HepG2 (cell line): ENCODE data around the gene ZBTB34. TPM values are rescaled to one million over a fixed set of nuclear protein-coding genes. Genes with fewer than 3 reads are reported as not detected.

Experiments
- AHR ChIP-seq: IDR thresholded peaks from 2 replicates; pipeline ENCODE4 v1.6.1; 2018; ENCODE audit warnings: missing genetic modification reagents, missing compliant biosample characterization
- ARNT2 ChIP-seq: sonication (generic); formaldehyde crosslinking; IDR thresholded peaks from 2 replicates; pipeline ENCODE4 v1.8.0; 2022; ENCODE audit warnings: mild to moderate bottlenecking, low read depth, missing genetic modification reagents, moderate library complexity
- BATF2 ChIP-seq: sonication (generic); formaldehyde crosslinking; IDR thresholded peaks from 2 replicates; pipeline ENCODE4 v1.8.0; 2022; ENCODE audit warnings: mild to moderate bottlenecking, missing genetic modification reagents, moderate library complexity
- CREB3 ChIP-seq: sonication (generic); formaldehyde crosslinking; IDR thresholded peaks from 2 replicates; pipeline ENCODE4 v1.5.0; 2020; ENCODE audit warnings: missing genetic modification reagents
- EED ChIP-seq: sonication (generic); formaldehyde crosslinking; IDR thresholded peaks from 2 replicates; pipeline ENCODE4 v1.5.0; 2020; ENCODE audit warnings: mild to moderate bottlenecking, missing genetic modification reagents
- HOXA9 ChIP-seq: sonication (generic); formaldehyde crosslinking; IDR thresholded peaks from 2 replicates; pipeline ENCODE4 v1.8.1; 2022; ENCODE audit warnings: missing genetic modification reagents, mild to moderate bottlenecking, moderate library complexity, borderline replicate concordance
- JARID2 ChIP-seq: sonication (generic); formaldehyde crosslinking; IDR thresholded peaks from 2 replicates; pipeline ENCODE4 v1.8.1; 2023; ENCODE audit warnings: missing genetic modification reagents, inconsistent platforms; ENCODE audit not compliant: insufficient replicate concordance
- KDM6A ChIP-seq: IDR thresholded peaks from 2 replicates; pipeline ENCODE4 v1.6.1; 2016; ENCODE audit warnings: low read depth
- MLX ChIP-seq: IDR thresholded peaks from 2 replicates; pipeline ENCODE4 v1.6.1; 2016
- MNT ChIP-seq: fragments of 450-650 bp; IDR thresholded peaks from 2 replicates; pipeline ENCODE4 v1.6.1; 2016
- NFAT5 ChIP-seq: sonication (generic); formaldehyde crosslinking; IDR thresholded peaks from 2 replicates; pipeline ENCODE4 v1.4.0; 2020; ENCODE audit warnings: missing genetic modification reagents
- PAF1 ChIP-seq: IDR thresholded peaks from 2 replicates; pipeline ENCODE4 v1.6.1; 2016; ENCODE audit warnings: missing genetic modification reagents, missing compliant biosample characterization
- SRY ChIP-seq: sonication (generic); formaldehyde crosslinking; IDR thresholded peaks from 2 replicates; pipeline ENCODE4 v1.8.0; 2022; ENCODE audit warnings: mild to moderate bottlenecking, missing genetic modification reagents
- TBP ChIP-seq: sonication (generic); formaldehyde crosslinking; IDR thresholded peaks from 2 replicates; pipeline ENCODE4 v1.5.0; 2020; ENCODE audit warnings: missing genetic modification reagents
- ZKSCAN1 ChIP-seq: fragments of 150-350 bp; IDR thresholded peaks from 2 replicates; pipeline ENCODE4 v1.6.1; 2014; ENCODE audit warnings: low read length
- ZNF225 ChIP-seq: sonication (generic); formaldehyde crosslinking; IDR thresholded peaks from 2 replicates; pipeline ENCODE4 v1.4.0; 2020; ENCODE audit warnings: mild to moderate bottlenecking, missing genetic modification reagents
- ZNF367 ChIP-seq: sonication (generic); formaldehyde crosslinking; IDR thresholded peaks from 2 replicates; pipeline ENCODE4 v1.4.0; 2020; ENCODE audit warnings: missing genetic modification reagents, borderline replicate concordance
- ZNF614 ChIP-seq: IDR thresholded peaks from 2 replicates; pipeline ENCODE4 v1.6.1; 2018; ENCODE audit warnings: missing biosample characterization, missing genetic modification reagents, inconsistent platforms, borderline replicate concordance
- ZNF703 ChIP-seq: sonication (generic); formaldehyde crosslinking; IDR thresholded peaks from 2 replicates; pipeline ENCODE4 v1.5.1; 2020; ENCODE audit warnings: missing genetic modification reagents, mild to moderate bottlenecking, moderate library complexity, borderline replicate concordance
- ZNF75D ChIP-seq: sonication (generic); formaldehyde crosslinking; IDR thresholded peaks from 2 replicates; pipeline ENCODE4 v1.8.1; 2023; ENCODE audit warnings: missing genetic modification reagents, mild to moderate bottlenecking, borderline replicate concordance
- ZNF883 ChIP-seq: sonication (generic); formaldehyde crosslinking; IDR thresholded peaks from 2 replicates; pipeline ENCODE4 v1.5.1; 2020; ENCODE audit warnings: mild to moderate bottlenecking, missing genetic modification reagents; ENCODE audit errors: not compliant biosample characterization
- ZNF891 ChIP-seq: sonication (generic); formaldehyde crosslinking; IDR thresholded peaks from 2 replicates; pipeline ENCODE4 v1.5.0; 2020; ENCODE audit warnings: mild to moderate bottlenecking, missing genetic modification reagents
- polyA plus RNA-seq, 8 experiments: library from polyadenylated mRNA; depleted of rRNA in 3 of 8; stranded (reverse) in 7 of 8; unstranded in 1 of 8; fragments of >200 nt; fragmentation: Illumina TruSeq in 4 of 8; extraction: Trizol in 4 of 8; gene quantifications; 2 replicates each; pipeline versions ENCODE4 v1.2.1 to v1.2.3, GENCODE V29; 2011 to 2016; ENCODE audit warnings: low read depth in 4 of 8, missing spikeins in 1 of 8, mixed read lengths in 1 of 8; ENCODE audit not compliant: insufficient read depth in 1 of 8
- total RNA-seq, 5 experiments: library from RNA; depleted of rRNA; stranded (reverse); fragments of >200 nt; fragmentation: Illumina TruSeq; extraction: Trizol; gene quantifications; 2 replicates each; pipeline ENCODE4 v1.2.3, GENCODE V29; 2016; ENCODE audit warnings: low read depth in 1 of 5

Gene ZBTB34
- total and polyA plus RNA-seq, 2 of the 13 experiments (the other 11 are each of a cell fraction or from before 2014, with no cell fraction given): 5.9 to 8.7 TPM

GRCh38 chr9:126914458-126915280 lies 54.2 kb downstream of the ZBTB34 start, which contains the start of gene RALGPS1 (continued):
- no peak for TF ChIP-seq NFAT5 (CRISPR knock-in tag)
- no peak for TF ChIP-seq PAF1 (CRISPR knock-in tag)
- no peak for TF ChIP-seq TBP (CRISPR knock-in tag)
- TF ChIP-seq ZNF225: no peak
- no peak for TF ChIP-seq ZNF614 (CRISPR knock-in tag)
- no peak for TF ChIP-seq ARNT2 (CRISPR knock-in tag)
- TF ChIP-seq ZKSCAN1: no peak
- TF ChIP-seq EED (CRISPR knock-in tag): no peak
- no peak for TF ChIP-seq CREB3 (CRISPR knock-in tag)
- no peak for TF ChIP-seq JARID2 (CRISPR knock-in tag)
- no peak for TF ChIP-seq ZNF75D (CRISPR knock-in tag)
- TF ChIP-seq ZNF883 (CRISPR knock-in tag): no peak
- no peak for TF ChIP-seq ZNF367 (CRISPR knock-in tag)
- TF ChIP-seq ZNF891 (CRISPR knock-in tag): 0 out of 2 replicates have a peak, but pooled peaks have one; percentile 22
- TF ChIP-seq KDM6A: no peak
- TF ChIP-seq SRY (CRISPR knock-in tag): no peak
- TF ChIP-seq MLX (CRISPR knock-in tag): no peak
- no peak for TF ChIP-seq BATF2
- no peak for TF ChIP-seq HOXA9
- TF ChIP-seq AHR: no peak
- TF ChIP-seq MNT: no peak
- no peak for TF ChIP-seq ZNF703 (CRISPR knock-in tag)
